ENCODE results near the gene CD300LF. TPM values are rescaled to one million over a fixed set of nuclear protein-coding genes. Genes with fewer than 3 reads are reported as not detected.

Gene CD300LF
- total and polyA plus RNA-seq, 10 of the 15 experiments (the other 5 are each of a cell fraction or from before 2014, with no cell fraction given) = 0.15 TPM; not detected in 9

- in situ Hi-C loops (cut with MboI) = no loop called here
- H3K4me2 ChIP-seq (ENCODE audit: control insufficient read depth, insufficient read depth) = no peak overlapping the region
- H3K79me2 ChIP-seq (ENCODE audit: control insufficient read depth, insufficient read depth, low read length) = no peaks in the 10 kb centered on the region
- no peaks in the 10 kb centered on the region for H3K36me3 ChIP-seq (ENCODE audit: control insufficient read depth in 2 of 2, insufficient read depth in 2 of 2, low read length in 1 of 2)
- ChIA-PET SMC1A (ENCODE audit: uncharacterized antibody, unreplicated experiment) (interaction anchor here (1.9 kb wide), 1 partner anchor 68 kb away, joined by 5 read pairs; no protein-coding TSS in a partner anchor), POLR2A (no interaction called here), CTCF (interaction anchor here (1.1 kb wide), 1 partner anchor 19 kb away, joined by 3 read pairs; no protein-coding TSS in a partner anchor), RAD21 (ENCODE audit: unreplicated experiment) (no interaction called here)
- no peak for FAIRE-seq
- H4K20me1 ChIP-seq (ENCODE audit: control insufficient read depth, insufficient read depth) = no peaks in the 10 kb centered on the region
- ATAC-seq = no peak
- intact Hi-C loops (cut with micrococcal nuclease; ENCODE audit: unreplicated experiment) = no loop called here
- H3K4me1 ChIP-seq (ENCODE audit: control insufficient read depth, insufficient read depth, low read length) = no peaks in the 10 kb centered on the region
- BruUV-seq (replicated peaks) = no TSS peak
- no peak overlapping the region for H3K27ac ChIP-seq (ENCODE audit: control insufficient read depth, insufficient read depth)
- 13% methylated on average over 6 of the region's 6 CpGs for WGBS (ENCODE audit: insufficient coverage, insufficient replicate concordance, low lambda C conversion rate, missing lambda C conversion rate)
- no peak for TF ChIP-seq ATF7 (IDR thresholded peaks at IDR 0.05; ENCODE audit: low read depth)
- TF ChIP-seq SRF (IDR thresholded peaks at IDR 0.05; ENCODE audit: low read depth in 2 of 2, low read length in 2 of 2) = no peak
- TF ChIP-seq CREM (IDR thresholded peaks at IDR 0.05; ENCODE audit: low read depth) = no peak
- TF ChIP-seq RELA (IDR thresholded peaks at IDR 0.05; ENCODE audit: borderline replicate concordance, partially characterized antibody) = no peak
- no peak for TF ChIP-seq TBL1XR1 (IDR thresholded peaks at IDR 0.05; ENCODE audit: low read depth, low read length)
- TF ChIP-seq MTA3 (IDR thresholded peaks at IDR 0.05; ENCODE audit: borderline replicate concordance, low read length) = no peak
- no peak for TF ChIP-seq ZBED1 (IDR thresholded peaks at IDR 0.05; ENCODE audit: borderline replicate concordance)
- TF ChIP-seq CBX3 (IDR thresholded peaks at IDR 0.05; ENCODE audit: borderline replicate concordance, low read depth) = no peak
- no peak for TF ChIP-seq JUND (IDR thresholded peaks at IDR 0.05; ENCODE audit: low read depth, low read length)
- TF ChIP-seq, protein P1, sequence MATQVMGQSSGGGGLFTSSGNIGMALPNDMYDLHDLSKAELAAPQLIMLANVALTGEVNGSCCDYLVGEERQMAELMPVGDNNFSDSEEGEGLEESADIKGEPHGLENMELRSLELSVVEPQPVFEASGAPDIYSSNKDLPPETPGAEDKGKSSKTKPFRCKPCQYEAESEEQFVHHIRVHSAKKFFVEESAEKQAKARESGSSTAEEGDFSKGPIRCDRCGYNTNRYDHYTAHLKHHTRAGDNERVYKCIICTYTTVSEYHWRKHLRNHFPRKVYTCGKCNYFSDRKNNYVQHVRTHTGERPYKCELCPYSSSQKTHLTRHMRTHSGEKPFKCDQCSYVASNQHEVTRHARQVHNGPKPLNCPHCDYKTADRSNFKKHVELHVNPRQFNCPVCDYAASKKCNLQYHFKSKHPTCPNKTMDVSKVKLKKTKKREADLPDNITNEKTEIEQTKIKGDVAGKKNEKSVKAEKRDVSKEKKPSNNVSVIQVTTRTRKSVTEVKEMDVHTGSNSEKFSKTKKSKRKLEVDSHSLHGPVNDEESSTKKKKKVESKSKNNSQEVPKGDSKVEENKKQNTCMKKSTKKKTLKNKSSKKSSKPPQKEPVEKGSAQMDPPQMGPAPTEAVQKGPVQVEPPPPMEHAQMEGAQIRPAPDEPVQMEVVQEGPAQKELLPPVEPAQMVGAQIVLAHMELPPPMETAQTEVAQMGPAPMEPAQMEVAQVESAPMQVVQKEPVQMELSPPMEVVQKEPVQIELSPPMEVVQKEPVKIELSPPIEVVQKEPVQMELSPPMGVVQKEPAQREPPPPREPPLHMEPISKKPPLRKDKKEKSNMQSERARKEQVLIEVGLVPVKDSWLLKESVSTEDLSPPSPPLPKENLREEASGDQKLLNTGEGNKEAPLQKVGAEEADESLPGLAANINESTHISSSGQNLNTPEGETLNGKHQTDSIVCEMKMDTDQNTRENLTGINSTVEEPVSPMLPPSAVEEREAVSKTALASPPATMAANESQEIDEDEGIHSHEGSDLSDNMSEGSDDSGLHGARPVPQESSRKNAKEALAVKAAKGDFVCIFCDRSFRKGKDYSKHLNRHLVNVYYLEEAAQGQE (IDR thresholded peaks at IDR 0.05; ENCODE audit: low read depth, low read length) = no peak
- no peak for TF ChIP-seq MAX (IDR thresholded peaks at IDR 0.05; ENCODE audit: low read depth, low read length)
- TF ChIP-seq MTA2 (IDR thresholded peaks at IDR 0.05; ENCODE audit: low read depth) = no peak
- no peak for TF ChIP-seq HDAC6 (IDR thresholded peaks at IDR 0.05; ENCODE audit: unreplicated experiment)
- no peaks in the 10 kb centered on the region for H3K9me3 ChIP-seq (replicated peaks; ENCODE audit: control insufficient read depth, insufficient read depth, low read length)
- DNase-seq (ENCODE audit: low read depth, low spot score) = no peak
- H3K9ac ChIP-seq (ENCODE audit: control insufficient read depth, insufficient read depth, low read length) = no peak overlapping the region
- no peak overlapping the region for H2AFZ ChIP-seq (ENCODE audit: control insufficient read depth, low read depth, low read length)
- no peak overlapping the region for H3K4me3 ChIP-seq
- H3K27me3 ChIP-seq (replicated peaks in 1 of 2; ENCODE audit: control insufficient read depth in 2 of 2, insufficient read depth in 2 of 2, low read length in 1 of 2) = peaks cover 0 to 7% of the 10 kb centered on the region in 2 experiments; a peak in 2 of 4 replicates
Measured at GRCh38 chr17:74670329-74670728, 42.4 kb downstream of the CD300LF start.
